NCI-H2029 treated with DMSO at 0.1 percent for 48 hours (cell line): ENCODE results near the gene TXNRD1.
"Not testable (repeated sequence)": the region's sequence is repeated elsewhere in the genome, so short reads cannot be mapped to it uniquely, and the experiment has no call there.

Source experiments
- DNase-seq: peaks from one replicate; lab custom pipeline; 2025; lab: John Stamatoyannopoulos, UW

TXNRD1 gene

GRCh38 chr12:104372061-104372720 lies 156.6 kb downstream of the TXNRD1 start:
- DNase-seq = no peak

- no peak for DNase-seq
These were observed 157.2 kb downstream of the TXNRD1 start for GRCh38 chr12:104372721-104373335.

GRCh38 chr12:104374071-104374470 lies 158.5 kb downstream of the TXNRD1 start:
- DNase-seq = no peak

- no peak for DNase-seq
These were observed 159.2 kb downstream of the TXNRD1 start for GRCh38 chr12:104374806-104375205.

GRCh38 chr12:104375775-104376174 lies 160.2 kb downstream of the TXNRD1 start:
- no peak for DNase-seq

GRCh38 chr12:104376650-104377513 lies 161.3 kb downstream of the TXNRD1 start:
- DNase-seq = no peak

GRCh38 chr12:104377514-104377812 lies 161.9 kb downstream of the TXNRD1 start:
- no peak for DNase-seq

GRCh38 chr12:104378427-104378826 lies 162.8 kb downstream of the TXNRD1 start:
- DNase-seq = no peak

- DNase-seq = no peak
These were observed 165.8 kb downstream of the TXNRD1 start for GRCh38 chr12:104381341-104381730.

- peak; percentile 72 for DNase-seq
These were observed 166.3 kb downstream of the TXNRD1 start for GRCh38 chr12:104381731-104382480.

GRCh38 chr12:104384141-104384880 lies 168.7 kb downstream of the TXNRD1 start:
- no peak for DNase-seq

- no peak for DNase-seq
These were observed 169.9 kb downstream of the TXNRD1 start for GRCh38 chr12:104385510-104385909.

GRCh38 chr12:104386461-104386860 lies 170.9 kb downstream of the TXNRD1 start:
- DNase-seq = no peak

GRCh38 chr12:104387190-104387589 lies 171.6 kb downstream of the TXNRD1 start:
- no peak for DNase-seq

- DNase-seq = not testable (repeated sequence)
These were observed 178.5 kb downstream of the TXNRD1 start for GRCh38 chr12:104394086-104394485.
